Left kidney (tissue), 2 donors: ENCODE measurements around the gene CDYL. TPM values are rescaled to one million over a fixed set of nuclear protein-coding genes. Genes with fewer than 3 reads are reported as not detected.

Experiments used
- DNase-seq: peaks from one replicate; pipeline ENCODE4 v3.0.0-alpha.2; 2013
- polyA plus RNA-seq: library from polyadenylated mRNA; unstranded; fragments of 120-200 nt; gene quantifications from one replicate; pipeline ENCODE4 v1.2.1, GENCODE V29; 2013; ENCODE audit not compliant: insufficient read length

CDYL gene
- polyA plus RNA-seq, 1 donor, result 27.7 TPM

GRCh38 chr6:4880363-4880762 lies 104.2 kb downstream of the CDYL start:
- DNase-seq, result no peak

GRCh38 chr6:4883298-4883697 lies 107.1 kb downstream of the CDYL start:
- DNase-seq, result no peak

GRCh38 chr6:4884646-4885340 lies 108.6 kb downstream of the CDYL start:
- no peak for DNase-seq

- DNase-seq, result no peak
These were observed 109.2 kb downstream of the CDYL start for GRCh38 chr6:4885341-4885933.

- DNase-seq, result no peak
These were observed 112.6 kb downstream of the CDYL start for GRCh38 chr6:4888841-4889240.

- no peak for DNase-seq
These were observed 113.5 kb downstream of the CDYL start for GRCh38 chr6:4889701-4890100.

- DNase-seq, result no peak
These were observed 114.0 kb downstream of the CDYL start for GRCh38 chr6:4890191-4890590.

- DNase-seq, result no peak
These were observed 114.4 kb downstream of the CDYL start for GRCh38 chr6:4890627-4891026.

GRCh38 chr6:4891141-4891540 lies 114.9 kb downstream of the CDYL start:
- DNase-seq, result no peak

GRCh38 chr6:4892785-4893485 lies 116.7 kb downstream of the CDYL start:
- no peak for DNase-seq

- no peak for DNase-seq
These were observed 117.8 kb downstream of the CDYL start for GRCh38 chr6:4894049-4894448.

- DNase-seq, result no peak
These were observed 119.8 kb downstream of the CDYL start for GRCh38 chr6:4895971-4896370.

- DNase-seq, result no peak
These were observed 120.2 kb downstream of the CDYL start for GRCh38 chr6:4896401-4896800.

- DNase-seq, result no peak
These were observed 123.2 kb downstream of the CDYL start for GRCh38 chr6:4899249-4900034.

GRCh38 chr6:4901386-4902061 lies 125.3 kb downstream of the CDYL start:
- no peak for DNase-seq

GRCh38 chr6:4902363-4902762 lies 126.2 kb downstream of the CDYL start:
- no peak for DNase-seq

- no peak for DNase-seq
These were observed 126.9 kb downstream of the CDYL start for GRCh38 chr6:4903121-4903520.

- DNase-seq, result no peak
These were observed 127.7 kb downstream of the CDYL start for GRCh38 chr6:4903751-4904370.

- DNase-seq, result no peak
These were observed 128.3 kb downstream of the CDYL start for GRCh38 chr6:4904461-4905025.

GRCh38 chr6:4905826-4906225 lies 129.6 kb downstream of the CDYL start:
- no peak for DNase-seq
